Activated naive CD8-positive, alpha-beta T cell treated with anti-CD3 and anti-CD28 coated beads, Interleukin-2, amount 10 ng/mL, durations not matched to agents 7 days and 5 days (primary cell): ENCODE measurements around the gene TBX19. TPM values are rescaled to one million over a fixed set of nuclear protein-coding genes. Genes with fewer than 3 reads are reported as not detected.

ENCODE experiments used
- ATAC-seq: fragments of 150-1000 bp; cut with Tn5 transposase; one replicate; pipeline ENCODE4 v1.10.0; 2021; ENCODE audit warnings: low read depth, moderate library complexity
- POLR2A ChIA-PET: fragments of 350-600 bp; sonication (Branson Sonifier 250); formaldehyde crosslinking; loops from one replicate; lab custom pipeline; 2021; ENCODE audit warnings: antibody characterized with exemption; lab: Charles Lee
- DNase-seq: peaks from one replicate; pipeline ENCODE4 v3.0.0; 2021
- H3K27ac Mint-ChIP-seq: one replicate; pipeline ENCODE4 v1.8.0; 2022; ENCODE audit warnings: mild to moderate bottlenecking, mixed read lengths
- H3K27me3 Mint-ChIP-seq: one replicate; pipeline ENCODE4 v1.8.0; 2022; ENCODE audit warnings: mild to moderate bottlenecking, moderate library complexity, mixed read lengths
- H3K36me3 Mint-ChIP-seq: one replicate; pipeline ENCODE4 v1.8.0; 2021; ENCODE audit warnings: mild to moderate bottlenecking, mixed read lengths
- H3K4me1 Mint-ChIP-seq: one replicate; pipeline ENCODE4 v1.8.0; 2021; ENCODE audit warnings: mixed read lengths
- H3K4me3 Mint-ChIP-seq: one replicate; pipeline ENCODE4 v1.8.0; 2022; ENCODE audit warnings: mild to moderate bottlenecking, moderate library complexity, mixed read lengths
- H3K9me3 Mint-ChIP-seq: one replicate; pipeline ENCODE4 v1.8.0; 2021; ENCODE audit warnings: mixed read lengths
- total RNA-seq, 2 experiments: library from RNA; stranded (reverse); gene quantifications; one replicate each; pipeline ENCODE4 v1.2.3, GENCODE V29; 2021

TBX19 gene
- total RNA-seq, 2 experiments from 2014 or later = 2.6 to 3.2 TPM

DNA sequence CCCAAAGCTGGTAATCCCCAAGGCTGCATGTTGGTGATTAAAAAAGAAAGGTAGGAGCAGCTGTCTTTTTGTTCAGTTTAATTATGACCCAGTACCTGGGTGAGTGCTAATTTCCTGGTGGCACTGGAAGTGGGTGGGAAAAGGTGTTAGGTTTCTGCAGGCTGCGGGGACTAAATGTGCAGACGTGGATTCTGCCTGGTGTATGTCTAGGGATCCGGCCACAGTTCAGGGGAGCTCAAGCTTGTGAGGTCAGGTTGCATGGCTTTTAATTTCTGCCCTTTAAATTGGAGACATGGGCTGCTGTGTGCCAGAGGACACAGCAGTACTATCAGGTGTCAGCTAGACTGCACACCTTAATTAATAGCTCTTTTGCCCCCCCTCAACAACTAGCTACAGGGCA is 20.3 kb upstream of the TBX19 start:
- no peak for ATAC-seq
- DNase-seq = no peak
- Mint-ChIP-seq H3K4me1 (peaks cover 10% of the 10 kb centered on the region), H3K4me3 (no peak overlapping the region), H3K9me3 (peaks cover 16% of the 10 kb centered on the region), H3K27me3 (no peaks in the 10 kb centered on the region), H3K36me3 (peaks cover 51% of the 10 kb centered on the region), H3K27ac (no peak overlapping the region)
- POLR2A ChIA-PET = no interaction called here

DNA sequence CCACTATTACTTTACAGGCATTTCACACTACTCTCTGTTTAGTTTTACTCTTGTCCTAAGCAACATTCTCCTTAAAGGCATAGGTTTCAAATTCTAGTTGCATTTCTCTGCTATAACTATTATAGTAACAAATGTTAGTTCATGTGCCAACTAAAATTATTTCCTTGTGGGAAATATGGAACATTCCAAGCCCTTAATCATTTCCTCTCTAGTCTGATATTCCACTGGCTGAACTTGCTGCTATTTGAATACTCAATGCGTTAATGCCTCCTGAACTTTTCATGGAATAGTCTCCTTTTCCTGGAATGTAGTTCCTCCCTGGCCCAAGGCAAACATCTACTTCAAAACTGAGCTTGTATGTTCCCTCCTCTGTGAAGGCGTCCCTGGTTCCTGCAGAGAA is 19.3 kb upstream of the TBX19 start:
- Mint-ChIP-seq H3K36me3 (peaks cover 44% of the 10 kb centered on the region), H3K27me3 (no peaks in the 10 kb centered on the region), H3K27ac (no peak overlapping the region), H3K4me1 (peaks cover 10% of the 10 kb centered on the region), H3K4me3 (no peak overlapping the region), H3K9me3 (peaks cover 9% of the 10 kb centered on the region)
- POLR2A ChIA-PET = no interaction called here
- ATAC-seq = no peak
- no peak for DNase-seq

DNA sequence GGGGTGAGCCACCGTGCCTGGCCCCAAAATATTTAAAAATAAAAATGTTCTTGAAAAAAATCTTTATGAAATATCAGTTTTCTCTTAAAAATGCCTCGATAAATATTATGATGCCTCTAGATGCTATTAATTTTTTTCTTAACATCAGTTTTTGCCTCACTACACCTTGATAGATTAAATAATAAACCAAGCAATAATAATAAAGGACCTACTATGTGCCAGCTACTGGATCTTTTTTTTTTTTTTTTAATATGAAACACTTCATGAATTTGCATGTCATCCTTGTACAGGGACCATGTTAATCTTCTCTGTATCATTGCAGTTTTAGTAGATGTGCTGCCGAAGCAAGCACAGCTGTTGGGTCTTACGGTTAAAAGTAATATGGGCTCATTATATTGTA is 17.5 kb upstream of the TBX19 start:
- H3K9me3 Mint-ChIP-seq = peaks cover 5% of the 10 kb centered on the region
- H3K27ac Mint-ChIP-seq = no peak overlapping the region
- POLR2A ChIA-PET = interaction anchor here (0.6 kb wide), 1 partner anchor 52 kb away, joined by 3 read pairs; no protein-coding TSS in a partner anchor
- peaks cover 10% of the 10 kb centered on the region for H3K4me1 Mint-ChIP-seq
- H3K27me3 Mint-ChIP-seq = no peaks in the 10 kb centered on the region
- H3K36me3 Mint-ChIP-seq = peaks cover 28% of the 10 kb centered on the region
- ATAC-seq (no peak), DNase-seq (no peak)
- no peak overlapping the region for H3K4me3 Mint-ChIP-seq

DNA sequence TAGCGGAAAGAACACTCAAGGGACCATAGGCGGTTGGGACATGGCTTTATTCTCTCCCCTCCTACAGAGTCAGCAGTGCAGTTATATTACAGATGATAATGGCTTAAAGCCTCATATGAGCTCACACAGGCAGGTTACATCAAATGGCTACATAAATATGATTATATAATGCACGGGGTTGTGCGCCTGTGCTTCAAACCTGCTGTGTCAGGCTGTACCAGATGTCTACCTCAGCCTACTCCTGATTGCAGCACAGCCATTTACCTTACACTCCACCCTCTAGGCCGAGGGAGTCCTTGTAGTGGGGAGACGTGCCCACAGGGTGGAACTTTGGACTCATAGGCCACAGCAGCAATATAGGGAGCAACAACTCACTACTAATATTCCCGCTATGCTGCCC is 16.4 kb upstream of the TBX19 start:
- Mint-ChIP-seq H3K36me3 (peaks cover 24% of the 10 kb centered on the region), H3K4me1 (peaks cover 10% of the 10 kb centered on the region), H3K27me3 (no peaks in the 10 kb centered on the region), H3K9me3 (peaks cover 5% of the 10 kb centered on the region), H3K4me3 (no peak overlapping the region), H3K27ac (no peak overlapping the region)
- ATAC-seq = no peak
- no peak for DNase-seq
- POLR2A ChIA-PET = no interaction called here

DNA sequence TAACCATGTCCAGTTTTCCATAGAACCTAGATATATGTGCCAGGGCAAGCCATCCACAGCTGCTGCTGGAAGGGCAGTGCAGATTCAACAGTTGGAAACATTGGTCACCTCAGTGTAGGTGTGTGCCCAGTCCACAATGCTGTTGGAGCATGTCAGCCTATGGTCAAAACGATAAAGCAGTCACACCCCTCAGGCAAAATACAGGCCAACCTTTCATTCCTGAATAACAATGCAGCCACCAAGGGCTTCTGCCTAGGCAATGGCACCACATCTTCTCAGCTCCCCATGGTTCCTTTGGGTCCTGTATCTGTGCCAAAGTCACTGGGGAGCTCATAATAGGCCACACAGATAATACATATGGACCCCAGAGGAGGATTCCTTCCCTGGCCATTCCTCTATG is 15.1 kb upstream of the TBX19 start:
- no peaks in the 10 kb centered on the region for H3K27me3 Mint-ChIP-seq
- H3K4me3 Mint-ChIP-seq = no peak overlapping the region
- no peak overlapping the region for H3K27ac Mint-ChIP-seq
- DNase-seq (no peak), ATAC-seq (no peak)
- peaks cover 20% of the 10 kb centered on the region for H3K36me3 Mint-ChIP-seq
- POLR2A ChIA-PET = no interaction called here
- peaks cover 10% of the 10 kb centered on the region for H3K4me1 Mint-ChIP-seq
- H3K9me3 Mint-ChIP-seq = peaks cover 6% of the 10 kb centered on the region

DNA sequence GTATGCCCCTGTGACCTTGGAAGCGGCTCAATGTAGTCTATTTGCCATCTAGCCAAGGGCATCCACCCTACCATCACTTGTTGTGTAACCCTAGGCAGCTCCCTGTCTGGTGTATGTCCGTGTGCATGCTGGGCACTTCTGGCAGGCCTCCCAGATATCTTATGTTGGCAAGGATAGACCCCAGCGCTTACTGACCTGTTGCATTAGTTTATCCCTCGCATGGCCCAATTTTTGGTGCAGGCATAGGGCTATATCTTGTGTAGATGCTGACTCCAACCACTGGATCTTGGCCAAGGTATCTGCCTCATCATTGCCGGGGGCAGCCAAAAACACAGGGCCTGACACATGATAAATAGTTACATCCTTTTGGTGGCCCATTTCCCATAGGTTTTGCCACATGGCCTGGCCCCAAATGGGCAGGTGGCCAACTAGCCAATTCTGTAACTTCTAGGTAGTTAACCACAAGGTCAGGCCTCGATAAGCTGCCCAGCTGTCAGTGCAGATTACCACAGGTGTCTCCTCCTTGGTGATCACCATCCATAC is 14.0 kb upstream of the TBX19 start:
- ATAC-seq (no peak), DNase-seq (no peak)
- H3K4me1 Mint-ChIP-seq = peaks cover 2% of the 10 kb centered on the region
- no peak overlapping the region for H3K27ac Mint-ChIP-seq
- POLR2A ChIA-PET = no interaction called here
- peaks cover 14% of the 10 kb centered on the region for H3K36me3 Mint-ChIP-seq
- H3K27me3 Mint-ChIP-seq = no peaks in the 10 kb centered on the region
- H3K9me3 Mint-ChIP-seq = peaks cover 7% of the 10 kb centered on the region
- no peak overlapping the region for H3K4me3 Mint-ChIP-seq

DNA sequence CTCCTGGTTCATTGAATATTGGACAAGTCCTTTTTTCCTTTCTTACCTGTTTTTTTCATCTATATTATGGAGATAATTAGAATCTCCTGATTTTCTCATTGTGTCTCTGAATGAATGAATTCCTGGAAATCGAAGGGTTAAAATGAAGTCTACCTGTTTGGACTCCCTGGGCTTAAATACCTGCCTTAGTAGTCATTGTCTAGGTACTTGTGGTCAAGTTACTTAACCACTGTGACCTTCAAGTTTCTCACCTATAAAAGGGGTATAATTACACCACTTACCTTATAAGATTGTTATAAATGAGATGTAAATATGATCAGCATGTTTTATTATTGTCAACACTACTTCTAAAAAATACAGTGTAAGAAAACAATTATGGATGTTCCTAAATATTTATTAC is 9.0 kb upstream of the TBX19 start:
- Mint-ChIP-seq H3K27me3 (no peaks in the 10 kb centered on the region), H3K27ac (no peak overlapping the region), H3K9me3 (peaks cover 4% of the 10 kb centered on the region), H3K36me3 (peaks cover 3% of the 10 kb centered on the region), H3K4me1 (peaks cover 5% of the 10 kb centered on the region), H3K4me3 (no peak overlapping the region)
- no peak for DNase-seq
- POLR2A ChIA-PET = no interaction called here
- no peak for ATAC-seq

DNA sequence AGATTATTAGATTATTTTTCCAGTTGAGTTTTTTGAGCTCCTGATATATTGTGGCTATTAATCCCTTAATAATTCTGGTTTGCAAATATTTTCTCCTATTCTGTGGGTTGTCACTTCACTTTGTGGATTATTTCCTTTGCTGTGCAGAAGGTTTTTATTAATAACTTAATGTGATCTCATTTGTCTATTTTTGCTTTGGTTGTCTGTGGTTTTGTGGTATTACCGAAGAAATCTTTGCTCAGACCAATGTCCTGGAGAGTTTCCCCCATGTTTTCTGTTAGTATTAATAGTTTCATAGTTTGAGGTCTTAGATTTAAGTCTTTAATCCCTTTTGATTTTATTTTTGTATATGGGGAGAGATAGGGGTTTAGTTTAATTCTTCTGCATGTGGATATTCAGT is 7.1 kb upstream of the TBX19 start:
- Mint-ChIP-seq H3K4me1 (peaks cover 5% of the 10 kb centered on the region), H3K36me3 (peaks cover 9% of the 10 kb centered on the region), H3K9me3 (peaks cover 4% of the 10 kb centered on the region), H3K27ac (no peak overlapping the region), H3K4me3 (no peak overlapping the region), H3K27me3 (no peaks in the 10 kb centered on the region)
- DNase-seq (no peak), ATAC-seq (no peak)
- POLR2A ChIA-PET = no interaction called here

DNA sequence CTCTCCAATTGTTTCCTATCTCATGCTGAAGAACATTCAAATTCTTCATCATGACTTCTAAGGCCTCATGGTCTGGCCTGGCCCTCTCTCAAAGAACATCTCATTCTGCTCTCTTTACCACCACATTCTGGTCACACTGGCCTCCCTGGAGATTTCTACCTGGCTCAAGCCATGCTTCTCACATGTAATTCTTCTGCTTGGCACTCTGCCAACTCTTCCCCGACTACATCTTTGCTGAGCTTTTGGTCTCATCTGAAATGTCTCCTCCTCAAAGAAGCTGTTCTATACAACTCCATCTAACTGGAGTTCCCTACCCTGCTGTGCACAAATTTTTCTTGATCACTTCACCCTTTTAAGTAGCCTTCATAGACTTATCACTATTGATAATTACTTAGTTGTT is 1.4 kb upstream of the TBX19 start:
- DNase-seq = no peak
- POLR2A ChIA-PET = no interaction called here
- Mint-ChIP-seq H3K27me3 (no peaks in the 10 kb centered on the region), H3K9me3 (peaks cover 2% of the 10 kb centered on the region), H3K36me3 (peaks cover 6% of the 10 kb centered on the region), H3K27ac (no peak overlapping the region), H3K4me3 (no peak overlapping the region), H3K4me1 (no peaks in the 10 kb centered on the region)
- ATAC-seq = no peak

DNA sequence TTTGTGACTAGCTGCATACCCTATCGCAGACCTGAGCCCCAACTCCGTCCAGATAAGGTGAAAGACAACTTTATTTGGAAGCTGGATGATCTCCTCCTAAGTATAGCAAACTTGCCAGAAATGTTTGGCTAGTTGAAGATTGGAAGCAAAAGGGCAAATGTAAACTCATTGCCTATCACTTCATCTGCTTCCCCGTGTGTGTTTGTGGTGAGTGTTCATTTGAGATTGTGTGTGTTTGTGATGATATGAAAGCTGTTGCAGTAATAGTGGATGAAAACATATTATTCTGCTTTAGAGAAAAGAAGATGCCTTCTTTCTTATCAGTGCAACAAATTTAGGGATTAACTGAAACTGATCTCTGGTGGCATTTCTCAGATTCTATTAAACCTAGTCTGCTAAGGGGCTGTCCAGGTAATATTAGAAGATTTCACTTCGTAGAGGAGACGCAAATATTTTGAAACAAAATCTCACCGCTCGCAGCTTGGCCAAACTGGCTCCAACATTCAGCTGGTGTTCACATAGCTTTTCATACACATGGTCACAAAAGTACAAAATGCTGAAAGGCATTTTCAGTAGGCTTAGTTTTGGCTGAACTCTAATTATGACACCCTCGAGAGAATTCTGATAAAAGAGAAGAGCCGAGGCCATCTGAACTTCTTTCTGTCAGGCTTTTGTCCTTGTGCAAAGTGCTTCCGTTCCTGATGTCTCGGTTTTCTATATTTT is 1.1 kb downstream of the TBX19 start:
- Mint-ChIP-seq H3K9me3 (no peaks in the 10 kb centered on the region), H3K4me1 (peaks cover 13% of the 10 kb centered on the region), H3K27ac (no peak overlapping the region), H3K36me3 (peaks cover 6% of the 10 kb centered on the region), H3K4me3 (no peak overlapping the region), H3K27me3 (no peaks in the 10 kb centered on the region)
- POLR2A ChIA-PET = interaction anchor here (1.1 kb wide), 1 partner anchor 9 kb away, joined by 3 read pairs; no protein-coding TSS in a partner anchor
- DNase-seq = no peak
- no peak for ATAC-seq

DNA sequence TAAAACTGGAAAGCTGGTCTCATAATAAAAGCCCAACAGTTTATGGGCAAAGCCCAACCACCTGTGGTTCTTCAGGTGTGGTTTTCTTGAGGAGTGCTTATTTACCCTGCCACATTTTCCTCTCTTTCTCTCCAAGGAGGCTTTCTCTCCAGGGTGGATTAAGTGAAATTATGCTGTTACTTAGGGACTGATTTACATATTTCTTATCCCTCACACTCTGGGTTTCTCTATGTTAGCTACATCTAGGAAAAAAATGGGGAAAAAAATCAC is 4.8 kb downstream of the TBX19 start:
- Mint-ChIP-seq H3K4me1 (peaks cover 22% of the 10 kb centered on the region), H3K36me3 (no peaks in the 10 kb centered on the region), H3K4me3 (no peak overlapping the region), H3K27me3 (no peaks in the 10 kb centered on the region), H3K27ac (no peak overlapping the region), H3K9me3 (no peaks in the 10 kb centered on the region)
- POLR2A ChIA-PET = no interaction called here
- ATAC-seq (no peak), DNase-seq (no peak)

DNA sequence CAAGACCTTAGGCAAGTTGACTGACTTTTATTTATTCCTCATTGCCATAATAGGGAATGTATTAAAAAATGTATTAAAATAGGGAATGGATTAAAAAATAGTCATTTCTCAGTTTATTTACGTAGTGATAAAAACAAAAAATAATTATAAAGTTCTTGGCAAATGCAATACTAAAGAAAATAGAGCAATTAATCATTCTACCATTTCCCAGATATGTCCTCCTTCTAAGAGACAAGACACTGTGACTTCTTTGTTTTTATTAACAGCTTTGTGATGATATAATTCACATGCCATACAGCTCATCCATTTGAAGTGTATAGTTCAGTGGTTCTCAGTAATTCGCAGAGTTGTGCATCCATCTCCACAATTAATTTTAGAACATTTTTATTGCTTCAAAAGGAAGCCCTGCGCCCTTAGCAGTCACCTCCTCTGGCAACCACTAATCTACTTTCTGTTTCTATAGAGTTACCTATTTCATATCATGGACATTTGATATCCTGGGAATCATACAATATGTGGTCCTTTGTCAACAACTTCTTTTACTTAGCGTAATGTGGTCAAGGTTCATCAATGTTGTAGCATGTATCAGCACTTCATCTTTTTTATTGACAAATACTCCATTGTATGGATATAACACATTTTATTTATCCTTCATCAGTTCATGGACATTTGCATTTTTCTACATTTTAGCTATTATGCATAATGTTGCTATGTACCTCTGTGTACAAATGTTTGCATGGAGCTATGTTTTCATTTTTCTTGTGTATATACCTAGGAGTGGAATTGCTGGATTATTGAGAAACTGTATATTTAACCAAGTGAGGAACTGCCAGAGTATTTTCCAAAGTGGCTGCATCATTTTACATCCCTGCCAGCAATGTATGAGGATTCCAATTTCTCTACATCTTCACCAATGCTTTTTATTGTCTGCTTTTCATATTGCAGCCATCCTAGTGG is 5.6 kb downstream of the TBX19 start:
- H3K27ac Mint-ChIP-seq = peak overlapping the region; percentile 40
- no peaks in the 10 kb centered on the region for H3K9me3 Mint-ChIP-seq
- no peaks in the 10 kb centered on the region for H3K36me3 Mint-ChIP-seq
- no peak for ATAC-seq
- H3K4me3 Mint-ChIP-seq = no peak overlapping the region
- POLR2A ChIA-PET = interaction anchor here (1.9 kb wide), 1 partner anchor 60 kb away, joined by 8 read pairs; the partner anchor contains the start of gene SFT2D2
- H3K4me1 Mint-ChIP-seq = peaks cover 22% of the 10 kb centered on the region
- no peaks in the 10 kb centered on the region for H3K27me3 Mint-ChIP-seq
- no peak for DNase-seq

DNA sequence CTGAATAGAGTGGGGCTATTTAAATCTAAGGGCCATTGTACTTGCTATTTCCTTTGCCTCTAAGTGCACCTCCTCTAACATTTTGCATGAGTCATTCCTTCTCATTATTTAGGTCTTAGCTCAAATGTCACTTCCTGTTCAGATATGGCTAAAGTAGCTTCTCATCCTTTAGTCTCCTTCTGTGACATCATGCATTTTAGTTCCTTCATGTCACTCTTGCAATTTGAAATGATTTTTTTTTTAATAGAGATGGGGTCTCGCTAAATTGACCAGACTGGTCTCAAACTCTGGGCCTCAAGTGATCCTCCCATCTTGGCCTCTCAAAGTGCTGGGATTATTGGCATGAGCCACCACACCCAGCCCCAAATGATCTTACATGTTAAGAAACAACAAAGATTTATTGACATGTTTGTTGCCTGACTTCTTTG is 6.6 kb downstream of the TBX19 start:
- DNase-seq (no peak), ATAC-seq (peak; percentile 90)
- H3K36me3 Mint-ChIP-seq = no peaks in the 10 kb centered on the region
- H3K27ac Mint-ChIP-seq = peak overlapping the region; percentile 40
- peaks cover 22% of the 10 kb centered on the region for H3K4me1 Mint-ChIP-seq
- H3K4me3 Mint-ChIP-seq = no peak overlapping the region
- H3K27me3 Mint-ChIP-seq = no peaks in the 10 kb centered on the region
- POLR2A ChIA-PET = interaction anchor here (1.9 kb wide), 1 partner anchor 61 kb away, joined by 8 read pairs; the partner anchor contains the start of gene SFT2D2
- H3K9me3 Mint-ChIP-seq = no peaks in the 10 kb centered on the region
